HCT116 (cell line): ENCODE measurements around the gene CECR2. TPM values are rescaled to one million over a fixed set of nuclear protein-coding genes. Genes with fewer than 3 reads are reported as not detected.

Experiments
- ATAC-seq: fragments of 200-7000 bp; cut with Tn5 transposase; 2 replicates; pipeline ENCODE4 v1.9.1; 2020; ENCODE audit warnings: mild to moderate bottlenecking, moderate library complexity
- BruUV-seq: library from RNA; stranded (reverse); fragments of 400-500 nt; replicated peaks from 2 replicates; lab custom pipeline; 2021; lab: Mats Ljungman, UMichigan
- CTCF ChIA-PET: fragments of 300-600 bp; sonication (Branson Sonifier 250); formaldehyde crosslinking; loops from one replicate; lab custom pipeline; 2021; ENCODE audit warnings: antibody characterized with exemption; lab: Charles Lee
- POLR2A ChIA-PET: fragments of 300-600, 350-600 bp; sonication (Branson Sonifier 250); formaldehyde crosslinking; loops from one replicate; lab custom pipeline; 2021; ENCODE audit warnings: antibody characterized with exemption; lab: Charles Lee
- RAD21 ChIA-PET, 2 experiments: fragments of 300-600 bp; sonication (Branson Sonifier 250); formaldehyde crosslinking; loops; one replicate each; lab custom pipeline; 2023; ENCODE audit warnings: low total read pairs in 2 of 2; ENCODE audit not compliant: uncharacterized antibody in 2 of 2, unreplicated experiment in 2 of 2, low non-redundant PET in 1 of 2; lab: Charles Lee
- DNase-seq: peaks from one replicate; pipeline ENCODE4 v3.0.0-alpha.2; 2010; ENCODE audit warnings: low read depth, low spot score
- H2AFZ ChIP-seq: fragments of 200-600 bp; shearing (Covaris generic), sonication (generic); 2 replicates; pipeline ENCODE4 v1.6.1; 2017; ENCODE audit warnings: low read depth, mixed run types, mixed read lengths, antibody characterized with exemption, low read length; ENCODE audit not compliant: poor library complexity, severe bottlenecking
- H3K27ac ChIP-seq: 2 replicates; pipeline ENCODE4 v1.5.1; 2012; ENCODE audit warnings: low read depth, low read length
- H3K27me3 ChIP-seq: fragments of 200-600 bp; sonication (generic); 2 replicates; pipeline ENCODE4 v1.6.1; 2016; ENCODE audit warnings: mixed run types, low read length, mixed read lengths; ENCODE audit not compliant: insufficient read depth
- H3K36me3 ChIP-seq, 2 experiments: fragments of 200-500 bp in 1 of 2; fragments of 200-600 bp in 1 of 2; sonication (Bioruptor generic) in 1 of 2; sonication (generic) in 1 of 2; 2 replicates each; pipeline versions ENCODE4 v1.5.1 to v1.6.1; 2014 to 2016; ENCODE audit warnings: low read length in 2 of 2, inconsistent platforms in 1 of 2, mixed read lengths in 1 of 2, mixed run types in 1 of 2; ENCODE audit not compliant: insufficient read depth in 2 of 2, control insufficient read depth in 1 of 2
- H3K4me1 ChIP-seq, 2 experiments: fragments of 200-600 bp in 1 of 2; sonication (generic) in 1 of 2; 2 replicates each; pipeline versions ENCODE4 v1.5.1 to v1.6.1; 2012 to 2017; ENCODE audit warnings: low read length in 2 of 2, inconsistent platforms in 1 of 2, mild to moderate bottlenecking in 1 of 2, mixed read lengths in 1 of 2, mixed run types in 1 of 2, moderate library complexity in 1 of 2; ENCODE audit not compliant: insufficient read depth in 2 of 2, control insufficient read depth in 1 of 2
- H3K4me2 ChIP-seq: fragments of 200-600 bp; sonication (generic); 2 replicates; pipeline ENCODE4 v1.6.1; 2017; ENCODE audit warnings: mixed run types, low read length, mixed read lengths
- H3K4me3 ChIP-seq, 2 experiments: fragments of 200-600 bp in 1 of 2; sonication (generic) in 1 of 2; replicated peaks in 1 of 2; 2 replicates each; pipeline ENCODE4 v1.5.1; 2011 to 2016; ENCODE audit warnings: low read length in 2 of 2, control low read depth in 1 of 2, low read depth in 1 of 2, mild to moderate bottlenecking in 1 of 2, mixed read lengths in 1 of 2, mixed run types in 1 of 2
- H3K79me2 ChIP-seq: fragments of 200-600 bp; sonication (generic); 2 replicates; pipeline ENCODE4 v1.6.1; 2017; ENCODE audit warnings: mild to moderate bottlenecking, mixed run types, low read length, moderate library complexity, mixed read lengths; ENCODE audit not compliant: insufficient read depth
- H3K9ac ChIP-seq: fragments of 200-600 bp; sonication (generic); 2 replicates; pipeline ENCODE4 v1.6.1; 2016; ENCODE audit warnings: low read length, mixed read lengths
- H3K9me2 ChIP-seq: fragments of 200-600 bp; sonication (generic), shearing (Covaris generic); 2 replicates; pipeline ENCODE4 v1.6.1; 2017; ENCODE audit warnings: mixed run types, mild to moderate bottlenecking, moderate library complexity; ENCODE audit not compliant: insufficient read depth
- H3K9me3 ChIP-seq, 2 experiments: fragments of 200-500 bp in 1 of 2; fragments of 200-600 bp in 1 of 2; sonication (Bioruptor generic) in 1 of 2; sonication (generic) in 1 of 2; 2 replicates each; pipeline ENCODE4 v1.6.1; 2014 to 2017; ENCODE audit warnings: low read length in 2 of 2, mixed read lengths in 2 of 2, inconsistent platforms in 1 of 2, low read depth in 1 of 2, mild to moderate bottlenecking in 1 of 2, mixed run types in 1 of 2, moderate library complexity in 1 of 2; ENCODE audit not compliant: control insufficient read depth in 1 of 2, insufficient read depth in 1 of 2
- H4K20me1 ChIP-seq: fragments of 200-600 bp; sonication (generic), shearing (Covaris generic); 2 replicates; pipeline ENCODE4 v1.6.1; 2017; ENCODE audit warnings: mixed run types, mild to moderate bottlenecking, moderate library complexity; ENCODE audit not compliant: insufficient read depth
- ATF3 ChIP-seq: IDR thresholded peaks from 2 replicates; pipeline ENCODE4 v1.6.1; 2012
- CBX3 ChIP-seq: IDR thresholded peaks from 2 replicates; pipeline ENCODE4 v1.6.1; 2012; ENCODE audit warnings: low read depth
- CEBPB ChIP-seq: IDR thresholded peaks from 2 replicates; pipeline ENCODE4 v1.6.1; 2012; ENCODE audit warnings: low read depth
- CTCF ChIP-seq, 3 experiments: fragments of 200-600 bp in 1 of 3; sonication (generic) in 1 of 3; IDR thresholded peaks in 2 of 3; conservative IDR thresholded peaks in 1 of 3; 2 replicates each; pipeline ENCODE4 v1.5.1; 2012 to 2017; ENCODE audit warnings: low read depth in 2 of 3, low read length in 2 of 3, antibody characterized with exemption in 1 of 3, borderline replicate concordance in 1 of 3, control low read depth in 1 of 3, mild to moderate bottlenecking in 1 of 3, mixed read lengths in 1 of 3, mixed run types in 1 of 3, moderate library complexity in 1 of 3; ENCODE audit not compliant: insufficient read depth in 1 of 3
- EGR1 ChIP-seq: IDR thresholded peaks from 2 replicates; pipeline ENCODE4 v1.6.1; 2012; ENCODE audit warnings: low read depth
- ELF1 ChIP-seq: IDR thresholded peaks from 2 replicates; pipeline ENCODE4 v1.6.1; 2012; ENCODE audit warnings: low read depth, borderline replicate concordance
- FOSL1 ChIP-seq: IDR thresholded peaks from 2 replicates; pipeline ENCODE4 v1.6.1; 2012; ENCODE audit warnings: low read depth
- POLR2A ChIP-seq: IDR thresholded peaks from 2 replicates; pipeline ENCODE4 v1.7.0; 2011; ENCODE audit warnings: borderline replicate concordance; ENCODE audit not compliant: insufficient read depth, insufficient read length; ENCODE audit errors: extremely low read depth
- POLR2AphosphoS5 ChIP-seq: IDR thresholded peaks from 2 replicates; pipeline ENCODE4 v1.6.1; 2011; ENCODE audit warnings: mild to moderate bottlenecking, low read depth, low read length, moderate library complexity
- RAD21 ChIP-seq: IDR thresholded peaks from 2 replicates; pipeline ENCODE4 v1.6.1; 2012; ENCODE audit warnings: low read depth, mild to moderate bottlenecking
- REST ChIP-seq: IDR thresholded peaks from 2 replicates; pipeline ENCODE4 v1.6.1; 2012; ENCODE audit warnings: low read depth
- SIN3A ChIP-seq: IDR thresholded peaks from 2 replicates; pipeline ENCODE4 v1.6.1; 2012; ENCODE audit warnings: low read depth
- SP1 ChIP-seq: IDR thresholded peaks from 2 replicates; pipeline ENCODE4 v1.6.1; 2012; ENCODE audit warnings: low read depth
- SRF ChIP-seq: IDR thresholded peaks from 2 replicates; pipeline ENCODE4 v1.6.1; 2012; ENCODE audit warnings: low read depth
- TCF7L2 ChIP-seq: IDR thresholded peaks from 2 replicates; pipeline ENCODE4 v1.7.0; 2011; ENCODE audit warnings: borderline replicate concordance, inconsistent platforms; ENCODE audit not compliant: insufficient read depth, insufficient read length; ENCODE audit errors: extremely low read depth
- ZBTB33 ChIP-seq: IDR thresholded peaks from 2 replicates; pipeline ENCODE4 v1.6.1; 2011; ENCODE audit warnings: mild to moderate bottlenecking, low read length, moderate library complexity; ENCODE audit not compliant: insufficient replicate concordance; ENCODE audit errors: extremely low read depth
- ZFX ChIP-seq: fragments of 450-650 bp; IDR thresholded peaks from 2 replicates; pipeline ENCODE4 v1.6.1; 2017
- intact Hi-C: fragments of 100-400 bp; cut with micrococcal nuclease; formaldehyde crosslinking; loops from 2 replicates; pipeline ENCODE4 v1.10.0; 2022
- total RNA-seq: library from RNA; stranded (reverse); gene quantifications from one replicate; pipeline ENCODE4 v1.2.1, GENCODE V29; 2021; ENCODE audit not compliant: unreplicated experiment

The CECR2 gene
- total RNA-seq, 1 experiment from 2014 or later = 6.0 TPM

GRCh38 chr22:17470880-17471500 is 101.7 kb downstream of the CECR2 start:
- Histone ChIP-seq H4K20me1 (no peaks in the 10 kb centered on the region), H3K4me2 (no peak overlapping the region), H3K9me3 (no peaks in the 10 kb centered on the region), H3K4me1 (no peaks in the 10 kb centered on the region), H3K27ac (no peak overlapping the region), H3K79me2 (no peaks in the 10 kb centered on the region), H2AFZ (no peak overlapping the region), H3K27me3 (no peaks in the 10 kb centered on the region), H3K9ac (no peak overlapping the region), H3K36me3 (no peaks in the 10 kb centered on the region), H3K4me3 (no peak overlapping the region), H3K9me2 (no peaks in the 10 kb centered on the region)
- POLR2A ChIA-PET = no interaction called here
- CTCF ChIA-PET = no interaction called here
- no peak for ATAC-seq
- TF ChIP-seq FOSL1 = no peak
- no peak for TF ChIP-seq SRF
- TF ChIP-seq POLR2AphosphoS5 = no peak
- TF ChIP-seq TCF7L2 = no peak
- no peak for TF ChIP-seq ZFX
- TF ChIP-seq REST = no peak
- no peak for TF ChIP-seq SP1
- no peak for TF ChIP-seq CEBPB
- TF ChIP-seq ELF1 = no peak
- no peak for TF ChIP-seq CBX3
- TF ChIP-seq CTCF (IDR thresholded peaks at IDR 0.05 in 2 of 3, conservative IDR thresholded peaks at IDR 0.05 in 1 of 3; ENCODE audit: borderline replicate concordance in 1 of 3, insufficient read depth in 1 of 3, low read depth in 2 of 3, low read length in 2 of 3) = no peak
- no peak for TF ChIP-seq ZBTB33
- no peak for TF ChIP-seq POLR2A
- no peak for TF ChIP-seq SIN3A
- TF ChIP-seq ATF3 = no peak
- TF ChIP-seq RAD21 = no peak
- TF ChIP-seq EGR1 = no peak
- BruUV-seq = no TSS peak
- RAD21 ChIA-PET = no interaction called here
- intact Hi-C loops = no loop called here
- no peak for DNase-seq
